ENCODE measurements around the gene PIGT.

- TF ChIP-seq POLR2A (IDR thresholded peaks at IDR 0.05; ENCODE audit: low read depth, low read length): no peak
- no peak for TF ChIP-seq PAX5 (IDR thresholded peaks at IDR 0.05; ENCODE audit: insufficient read depth, low read length, severe bottlenecking)
Observed at GRCh38 chr20:45461225-45461624, 45.3 kb downstream of the PIGT start.

Data from GM12891 (cell line).